Measurements from ENCODE around the gene KCNA2.
A peak's percentile ranks its signal among the peaks of the same experiment; 100 is the strongest.

The KCNA2 gene

GRCh38 chr1:110605901-110606656 lies at the start of gene KCNA2:
TSS of gene KCNA2 (minus strand) at chr1:110606358. CDS start at chr1:110604782, 1,576 bp downstream.
- DNase-seq (ENCODE audit: low read depth): no peak

GRCh38 chr1:110650609-110651008 lies 44.5 kb upstream of the KCNA2 start:
- no peak for DNase-seq (ENCODE audit: low read depth)

- DNase-seq (ENCODE audit: low read depth): no peak
Observed at GRCh38 chr1:110648417-110648816, 42.3 kb upstream of the KCNA2 start.

- DNase-seq (ENCODE audit: low read depth): no peak
Observed at GRCh38 chr1:110647254-110647891, 41.2 kb upstream of the KCNA2 start.

GRCh38 chr1:110645821-110646735 lies 39.9 kb upstream of the KCNA2 start:
- no peak for DNase-seq (ENCODE audit: low read depth)

GRCh38 chr1:110645211-110645610 lies 39.1 kb upstream of the KCNA2 start:
- DNase-seq (ENCODE audit: low read depth): no peak

- no peak for DNase-seq (ENCODE audit: low read depth)
Observed at GRCh38 chr1:110643879-110644472, 37.8 kb upstream of the KCNA2 start.

- no peak for DNase-seq (ENCODE audit: low read depth)
Observed at GRCh38 chr1:110639724-110640386, 33.7 kb upstream of the KCNA2 start.

- no peak for DNase-seq (ENCODE audit: low read depth)
Observed at GRCh38 chr1:110638556-110638955, 32.4 kb upstream of the KCNA2 start.

- no peak for DNase-seq (ENCODE audit: low read depth)
Observed at GRCh38 chr1:110638058-110638457, 31.9 kb upstream of the KCNA2 start.

GRCh38 chr1:110637475-110637874 lies 31.3 kb upstream of the KCNA2 start:
- DNase-seq (ENCODE audit: low read depth): no peak

GRCh38 chr1:110636149-110636935 lies 30.2 kb upstream of the KCNA2 start:
- DNase-seq (ENCODE audit: low read depth): no peak

- DNase-seq (ENCODE audit: low read depth): no peak
Observed at GRCh38 chr1:110635434-110635833, 29.3 kb upstream of the KCNA2 start.

- no peak for DNase-seq (ENCODE audit: low read depth)
Observed at GRCh38 chr1:110634455-110635311, 28.5 kb upstream of the KCNA2 start.

GRCh38 chr1:110634086-110634454 lies 27.9 kb upstream of the KCNA2 start:
- DNase-seq (ENCODE audit: low read depth): no peak

- DNase-seq (ENCODE audit: low read depth): no peak
Observed at GRCh38 chr1:110633646-110634030, 27.5 kb upstream of the KCNA2 start.

GRCh38 chr1:110631836-110632620 lies 25.9 kb upstream of the KCNA2 start:
- DNase-seq (ENCODE audit: low read depth): no peak

GRCh38 chr1:110630839-110631663 lies 24.9 kb upstream of the KCNA2 start:
- peak; percentile 37 for DNase-seq (ENCODE audit: low read depth)

Data from CMK (cell line).